GM18507 (cell line): ENCODE results near the gene SNRNP27.
A peak's percentile ranks its signal among the peaks of the same experiment; 100 is the strongest.
"Not testable (repeated sequence)": the region's sequence is repeated elsewhere in the genome, so short reads cannot be mapped to it uniquely, and the experiment has no call there.

Source experiments
- DNase-seq: peaks from one replicate; pipeline ENCODE4 v3.0.0; 2011; ENCODE audit warnings: low read depth; ENCODE audit not compliant: insufficient read length; ENCODE audit errors: extremely low spot score
- FAIRE-seq: peaks from 2 replicates; lab custom pipeline; 2011; peaks lifted over from hg19 to GRCh38; lab: Jason Lieb, UNC

SNRNP27 gene

GRCh38 chr2:69944756-69945155 is 51.0 kb downstream of the SNRNP27 start:
- FAIRE-seq = no peak
- DNase-seq = no peak

DNA sequence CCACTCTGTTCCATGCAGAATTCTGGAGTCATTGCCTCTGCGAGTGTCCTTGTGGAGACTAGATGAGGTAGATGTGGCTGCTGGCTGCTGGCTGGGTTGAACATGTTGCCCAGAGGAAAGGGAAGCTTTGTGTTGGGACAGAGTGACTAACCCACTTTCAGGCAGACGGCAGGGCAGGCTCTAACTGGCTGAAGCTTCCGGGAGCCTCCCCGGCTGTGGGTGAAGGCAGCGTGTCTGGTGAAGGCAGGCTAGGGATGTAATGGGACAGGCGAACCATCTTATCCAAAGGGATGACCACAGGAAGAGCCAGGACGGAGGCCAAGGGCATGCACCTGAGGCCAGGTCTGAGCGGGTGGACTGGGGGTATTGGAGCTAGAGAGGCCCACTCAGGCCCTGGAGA is 51.7 kb downstream of the SNRNP27 start:
- DNase-seq (no peak), FAIRE-seq (no peak)

DNA sequence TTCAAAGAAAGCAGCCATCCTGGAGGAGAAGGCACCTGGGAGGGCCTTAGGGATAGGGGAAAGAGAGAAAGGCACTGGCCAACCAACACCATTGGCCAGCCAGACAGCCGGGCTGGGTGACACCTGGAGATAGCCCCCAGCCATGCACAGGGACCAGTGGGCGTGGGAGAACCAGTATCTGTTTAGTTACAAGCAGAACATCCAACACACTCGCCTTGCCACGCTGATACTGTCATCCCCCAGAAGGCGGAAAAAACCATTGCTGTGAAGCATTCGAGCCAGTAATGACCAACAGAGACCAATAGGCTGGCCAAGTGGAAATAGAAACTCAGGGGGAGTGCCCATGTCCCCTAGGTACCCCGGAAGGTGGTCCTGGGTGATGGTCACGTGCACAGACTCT is 52.2 kb downstream of the SNRNP27 start:
- no peak for FAIRE-seq
- DNase-seq = no peak

DNA sequence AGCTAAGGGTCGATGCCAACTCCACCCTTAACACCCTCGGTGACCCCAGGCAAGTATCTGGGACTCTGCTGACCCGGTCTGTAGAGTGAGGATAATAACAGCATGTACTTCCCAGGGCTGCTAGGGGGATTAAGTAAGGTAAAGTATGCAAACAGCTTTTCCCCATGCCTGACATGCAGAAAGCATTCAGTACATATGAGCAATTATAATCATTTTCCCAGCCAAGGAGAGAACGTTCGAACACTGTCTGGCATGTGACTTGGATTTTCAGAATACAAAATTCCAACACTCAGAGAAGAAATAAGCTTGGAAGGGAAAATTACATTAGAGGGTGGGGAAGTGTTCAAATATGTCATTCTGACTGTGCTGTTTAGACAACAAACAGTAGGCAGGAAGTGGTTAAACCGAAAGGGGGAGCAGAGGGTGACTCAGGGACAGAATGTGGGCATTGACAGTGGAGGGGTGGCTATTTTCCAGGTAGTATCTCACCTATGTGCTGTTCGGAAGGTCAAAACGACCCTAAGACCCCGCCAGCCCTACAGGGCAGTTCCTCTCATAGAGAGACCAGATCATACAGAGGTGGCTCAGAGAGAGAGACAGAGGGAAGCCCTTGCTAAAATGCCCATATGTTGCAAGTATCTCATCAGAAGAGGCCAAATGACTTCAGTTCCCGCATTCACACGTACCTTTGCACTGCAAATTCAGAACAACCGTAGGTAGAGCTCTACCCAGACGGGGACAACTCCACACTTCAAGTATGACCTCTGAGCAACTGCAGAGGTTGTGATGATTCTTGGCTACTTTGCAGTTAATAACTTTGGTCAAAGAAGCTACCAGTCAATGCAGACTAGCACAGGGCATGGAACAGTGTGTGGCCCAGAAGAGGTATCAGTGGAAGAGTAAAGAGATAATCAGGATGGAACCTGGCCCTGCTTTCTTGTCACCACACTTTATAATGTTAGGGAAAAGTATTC is 52.9 kb downstream of the SNRNP27 start:
- peak; percentile 28 for DNase-seq
- FAIRE-seq = peak; percentile 26

- DNase-seq = no peak
- no peak for FAIRE-seq
Measured at GRCh38 chr2:69947325-69947931, 53.7 kb downstream of the SNRNP27 start.

DNA sequence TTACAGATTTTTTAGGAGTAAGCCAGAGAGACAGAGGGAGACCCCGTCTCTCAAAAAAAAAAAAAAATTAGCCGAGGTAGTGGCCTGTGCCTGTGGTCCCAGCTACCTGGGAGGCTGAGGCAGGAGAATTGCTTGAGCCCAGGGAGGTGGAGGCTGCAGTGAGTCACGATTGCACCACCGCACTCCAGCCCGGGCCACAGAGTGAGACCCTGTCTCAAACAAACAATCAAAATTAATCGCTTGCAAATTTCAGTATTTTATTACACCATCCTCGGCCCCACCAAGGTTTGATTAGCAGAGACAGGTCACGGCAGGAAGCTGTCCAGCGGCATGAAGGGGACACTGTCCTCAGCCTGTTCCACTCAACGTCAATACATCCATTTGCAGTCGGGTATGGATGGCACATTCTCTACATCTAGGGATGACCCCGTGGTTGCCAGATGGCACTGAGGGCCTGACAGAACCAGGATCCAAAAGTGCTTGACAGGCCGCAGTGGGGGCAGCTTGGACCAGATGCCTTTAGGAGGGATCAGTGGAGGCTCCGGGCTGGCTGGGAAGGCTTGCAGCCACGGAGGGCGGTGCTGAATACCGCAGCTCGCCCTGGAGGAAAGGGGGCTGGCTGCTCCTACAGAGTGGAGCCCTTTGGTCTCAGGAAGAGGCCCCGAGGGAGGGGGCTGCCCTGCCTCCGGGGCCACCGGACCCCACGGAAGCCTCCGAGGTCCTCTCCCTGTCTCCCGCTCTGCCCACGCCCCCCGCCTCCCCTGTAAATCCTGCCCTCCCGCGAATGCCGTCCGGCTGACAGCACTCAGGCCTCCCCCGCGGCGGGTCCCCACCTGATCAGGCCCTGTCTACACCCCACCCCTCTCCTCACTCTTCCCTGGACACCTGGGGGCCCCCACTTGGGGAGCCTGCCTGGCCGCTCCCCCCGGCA is 54.5 kb downstream of the SNRNP27 start:
- no peak for FAIRE-seq
- DNase-seq = no peak

DNA sequence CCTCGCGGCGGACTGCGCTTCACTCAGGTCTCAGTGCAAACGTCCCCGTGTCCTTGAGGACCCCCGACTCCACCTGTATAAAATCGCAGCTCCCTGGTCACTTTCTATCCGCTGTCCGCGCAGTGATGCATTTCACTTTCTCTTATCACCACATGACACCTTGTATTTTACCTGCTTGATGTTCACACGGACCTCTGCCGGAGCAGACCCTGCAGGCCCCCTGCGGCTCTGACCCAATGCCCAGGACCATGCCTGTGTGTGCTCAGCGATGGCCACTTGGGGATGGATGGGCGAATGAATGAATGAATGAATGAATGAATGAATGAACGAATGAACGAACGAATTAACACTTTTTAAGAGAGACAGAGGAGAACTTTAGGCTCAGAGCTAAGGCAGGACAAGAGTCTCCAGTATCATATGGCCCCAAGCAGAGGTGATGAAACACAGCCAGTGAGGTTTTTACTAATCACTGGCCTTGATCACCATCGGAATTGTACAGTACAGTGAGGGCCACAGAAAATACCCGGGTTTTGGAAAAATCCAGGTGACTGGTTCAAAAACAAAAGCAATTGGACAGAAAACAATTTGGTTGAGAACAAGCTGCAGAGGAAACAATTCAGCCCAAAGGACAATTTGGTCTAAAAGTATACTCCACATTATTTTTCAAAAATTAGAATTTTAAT is 55.3 kb downstream of the SNRNP27 start:
- no peak for FAIRE-seq
- no peak for DNase-seq

GRCh38 chr2:69950241-69950640 is 56.5 kb downstream of the SNRNP27 start:
- FAIRE-seq = no peak
- no peak for DNase-seq

DNA sequence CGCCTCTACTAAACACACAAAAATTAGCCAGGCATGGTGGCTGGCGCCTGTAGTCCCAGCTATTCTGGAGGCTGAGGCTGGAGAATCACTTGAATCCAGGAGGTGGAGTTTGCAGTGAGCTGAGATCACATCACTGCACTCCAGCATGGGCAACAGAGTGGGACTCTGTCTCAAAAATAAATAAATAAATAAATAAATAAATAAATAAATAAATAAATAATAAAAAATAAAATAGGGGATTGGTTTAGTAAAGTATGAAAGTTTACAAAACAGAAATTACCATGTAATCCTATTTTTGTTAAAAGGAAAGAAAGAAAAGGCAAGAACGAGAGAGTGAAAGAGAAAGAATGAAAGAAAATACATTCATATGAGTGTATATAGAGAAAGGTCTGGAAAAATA is 56.9 kb downstream of the SNRNP27 start:
- not testable (repeated sequence) for FAIRE-seq, DNase-seq

- FAIRE-seq (no peak), DNase-seq (no peak)
Measured at GRCh38 chr2:69952336-69953115, 58.8 kb downstream of the SNRNP27 start.

DNA sequence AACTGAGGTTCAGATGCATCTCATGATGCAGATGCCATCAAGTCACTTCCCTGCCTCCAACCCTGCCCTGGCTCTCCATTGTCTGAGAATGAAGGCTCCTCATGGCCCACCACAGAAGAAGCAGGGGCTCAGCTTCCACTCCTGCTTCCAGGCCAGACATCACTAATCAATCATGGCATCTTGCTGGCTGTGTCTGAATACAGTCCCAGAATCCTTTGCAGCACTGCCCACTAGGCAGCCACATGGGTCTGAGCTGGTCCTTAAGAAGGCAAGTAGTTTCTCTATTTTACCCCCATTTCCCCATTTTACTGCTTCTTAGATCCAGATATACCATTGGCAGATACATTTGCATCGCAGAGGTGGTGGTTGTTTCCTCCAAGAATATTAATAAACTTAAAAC is 60.3 kb downstream of the SNRNP27 start:
- no peak for FAIRE-seq
- no peak for DNase-seq
